ENCODE data around the gene DLX1. TPM values are rescaled to one million over a fixed set of nuclear protein-coding genes. Genes with fewer than 3 reads are reported as not detected.

The DLX1 gene
- total and polyA plus RNA-seq, 2 of the 8 experiments (the other 6 are each of a cell fraction or from before 2014, with no cell fraction given): 0.11 TPM; not detected in 1

GRCh38 chr2:172046080-172046678 is 39.1 kb upstream of the DLX1 start:
- no peaks in the 10 kb centered on the region for H3K27me3 ChIP-seq (replicated peaks in 1 of 4; ENCODE audit: control insufficient read depth in 3 of 4, extremely low read depth in 1 of 4, insufficient read depth in 3 of 4, low read length in 3 of 4)
- no peaks in the 10 kb centered on the region for H4K20me1 ChIP-seq (replicated peaks in 1 of 2; ENCODE audit: control insufficient read depth in 1 of 2, insufficient read depth in 2 of 2, low read length in 2 of 2)
- no peaks in the 10 kb centered on the region; a peak in 2 of 7 replicates for H3K4me1 ChIP-seq (replicated peaks in 1 of 4; ENCODE audit: control insufficient read depth in 3 of 4, insufficient read depth in 4 of 4, low read length in 3 of 4)
- H2AFZ ChIP-seq (ENCODE audit: low read length): no peak overlapping the region
- no peaks in the 10 kb centered on the region for H3K9me3 ChIP-seq (ENCODE audit: insufficient read depth in 2 of 2, low read depth in 1 of 2, low read length in 1 of 2)
- no peak for FAIRE-seq
- H3K4me2 ChIP-seq (ENCODE audit: insufficient read depth in 1 of 2, low read depth in 2 of 2, low read length in 2 of 2): no peak overlapping the region
- no peak overlapping the region for H3K14ac ChIP-seq (ENCODE audit: insufficient read length)
- no peak overlapping the region for H4K8ac ChIP-seq (ENCODE audit: extremely low read depth, insufficient read depth, low read length)
- H3K79me1 ChIP-seq (ENCODE audit: low read depth, low read length): no peaks in the 10 kb centered on the region
- H3K79me2 ChIP-seq (ENCODE audit: control insufficient read depth in 1 of 2, insufficient read depth in 2 of 2, low read length in 2 of 2): no peaks in the 10 kb centered on the region
- no peak overlapping the region for H2BK120ac ChIP-seq (replicated peaks; ENCODE audit: low read depth, low read length)
- H3K4me3 ChIP-seq (ENCODE audit: extremely low read depth in 1 of 4, insufficient read depth in 2 of 4, low read depth in 3 of 4, low read length in 4 of 4): no peak overlapping the region
- H3K4ac ChIP-seq (replicated peaks; ENCODE audit: insufficient read length, low read depth, low read length): no peak overlapping the region
- ChIA-PET POLR2A (ENCODE audit: partially characterized antibody) (no interaction called here), CTCF (ENCODE audit: partially characterized antibody) (interaction anchor here (0.7 to 1.2 kb wide), 4 partner anchors 8 to 359 kb away, joined by 3 read pairs; partner anchors contain the start of gene DYNC1I2)
- no peak for DNase-seq (ENCODE audit: low read depth in 1 of 2, low spot score in 2 of 2)
- H2BK5ac ChIP-seq (ENCODE audit: low read depth, low read length): no peak overlapping the region
- no peak overlapping the region for H2AK5ac ChIP-seq (ENCODE audit: low read depth, low read length)
- no peak overlapping the region for H4K91ac ChIP-seq (replicated peaks; ENCODE audit: insufficient read length, low read length)
- no peak overlapping the region for H3K23ac ChIP-seq (ENCODE audit: insufficient read length)
- H3K36me3 ChIP-seq (ENCODE audit: control insufficient read depth in 2 of 4, insufficient read depth in 4 of 4, low read length in 3 of 4): no peaks in the 10 kb centered on the region
- H4K5ac ChIP-seq (ENCODE audit: insufficient read length, low read depth, low read length): no peak overlapping the region
- H2BK20ac ChIP-seq (ENCODE audit: low read length): no peak overlapping the region
- no peak overlapping the region for H3K27ac ChIP-seq (ENCODE audit: low read depth, low read length)
- H3K9ac ChIP-seq (replicated peaks in 1 of 4; ENCODE audit: extremely low read depth in 1 of 4, low read depth in 3 of 4, low read length in 3 of 4): no peak overlapping the region
- H3K18ac ChIP-seq (ENCODE audit: extremely low read depth, low read length): no peak overlapping the region
- WGBS, 2 experiments (ENCODE audit: extremely low coverage in 1 of 2, insufficient coverage in 1 of 2, insufficient read length in 1 of 2, insufficient replicate concordance in 2 of 2, low coverage in 1 of 2, low lambda C conversion rate in 2 of 2, missing lambda C conversion rate in 1 of 2): 80% methylated on average over 1 of the region's 1 CpG; no CpG with 5 or more reads in 1 of the 2 experiments
- no peak overlapping the region for H3K56ac ChIP-seq (replicated peaks; ENCODE audit: insufficient read length, low read depth, low read length)
- no peak overlapping the region for H2BK15ac ChIP-seq (ENCODE audit: low read length)
- H3K23me2 ChIP-seq (ENCODE audit: low read depth, low read length): no peaks in the 10 kb centered on the region
- no peak overlapping the region for H2BK12ac ChIP-seq (ENCODE audit: low read depth, low read length)
- TF ChIP-seq TEAD4 (IDR thresholded peaks at IDR 0.05; ENCODE audit: low read depth, low read length) (no peak), MAFK (IDR thresholded peaks at IDR 0.05; ENCODE audit: low read depth, low read length) (no peak), JUND (IDR thresholded peaks at IDR 0.05; ENCODE audit: low read length) (no peak), ASH2L (IDR thresholded peaks at IDR 0.05; ENCODE audit: low read length) (no peak), E2F6 (IDR thresholded peaks at IDR 0.05) (no peak), USF2 (IDR thresholded peaks at IDR 0.05; ENCODE audit: low read length) (no peak), ZNF274 (IDR thresholded peaks at IDR 0.05; ENCODE audit: borderline replicate concordance, extremely low read depth, low read length) (no peak), SP4 (IDR thresholded peaks at IDR 0.05; ENCODE audit: low read length) (no peak), MAX (IDR thresholded peaks at IDR 0.05) (no peak), ATF3 (IDR thresholded peaks at IDR 0.05; ENCODE audit: insufficient read depth, low read depth, low read length) (no peak), EP300 (IDR thresholded peaks at IDR 0.05; ENCODE audit: borderline replicate concordance in 1 of 2, low read depth in 2 of 2, low read length in 2 of 2) (no peak)

All from H1 (cell line).